Stimulated activated memory B cell treated with anti-CD40 and anti-IgM and Interleukin-4, amounts not matched to agents 10 μg/mL and 1 μg/mL and 100 μg/mL, for 72 hours (primary cell): ENCODE measurements around the gene DIS3L2.

Experiments
- ATAC-seq: fragments of 150-1000 bp; cut with Tn5 transposase; 2 replicates; pipeline ENCODE4 v1.10.0; 2021
- H3K27ac Mint-ChIP-seq: one replicate; pipeline ENCODE4 v1.8.0; 2022; ENCODE audit warnings: mild to moderate bottlenecking, mixed read lengths
- H3K27me3 Mint-ChIP-seq: one replicate; pipeline ENCODE4 v1.8.0; 2022; ENCODE audit warnings: mixed read lengths
- H3K36me3 Mint-ChIP-seq: one replicate; pipeline ENCODE4 v1.8.0; 2022; ENCODE audit warnings: mixed read lengths
- H3K4me1 Mint-ChIP-seq: one replicate; pipeline ENCODE4 v1.8.0; 2022; ENCODE audit warnings: mixed read lengths
- H3K4me3 Mint-ChIP-seq: one replicate; pipeline ENCODE4 v1.8.0; 2022; ENCODE audit warnings: mild to moderate bottlenecking, moderate library complexity, mixed read lengths
- H3K9me3 Mint-ChIP-seq: one replicate; pipeline ENCODE4 v1.8.0; 2022; ENCODE audit warnings: mixed read lengths

Gene DIS3L2

DNA sequence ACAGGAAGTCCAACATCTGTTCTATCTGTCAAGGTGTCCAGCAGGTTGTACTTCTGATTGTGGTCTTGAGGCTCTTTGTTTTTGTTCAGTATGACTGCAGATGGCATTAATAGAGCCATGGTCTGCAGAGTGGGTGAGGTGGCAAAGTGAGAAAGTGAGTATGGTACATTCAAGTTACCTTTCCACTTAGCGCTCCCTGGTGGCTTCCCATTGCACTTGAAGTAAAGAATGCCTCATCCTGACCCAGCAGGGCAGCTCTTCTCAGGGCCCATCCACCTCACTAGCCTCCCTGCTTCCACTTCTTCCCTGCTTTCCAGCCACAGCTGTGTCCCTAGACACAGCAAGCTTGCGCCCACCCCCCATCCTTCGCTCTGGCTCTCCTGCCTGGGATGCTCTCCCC is 269.0 kb downstream of the DIS3L2 start:
- no peak for ATAC-seq
- Mint-ChIP-seq H3K9me3 (no peaks in the 10 kb centered on the region), H3K4me1 (no peaks in the 10 kb centered on the region), H3K36me3 (peaks cover 18% of the 10 kb centered on the region), H3K27me3 (no peaks in the 10 kb centered on the region), H3K4me3 (no peak overlapping the region), H3K27ac (no peak overlapping the region)

DNA sequence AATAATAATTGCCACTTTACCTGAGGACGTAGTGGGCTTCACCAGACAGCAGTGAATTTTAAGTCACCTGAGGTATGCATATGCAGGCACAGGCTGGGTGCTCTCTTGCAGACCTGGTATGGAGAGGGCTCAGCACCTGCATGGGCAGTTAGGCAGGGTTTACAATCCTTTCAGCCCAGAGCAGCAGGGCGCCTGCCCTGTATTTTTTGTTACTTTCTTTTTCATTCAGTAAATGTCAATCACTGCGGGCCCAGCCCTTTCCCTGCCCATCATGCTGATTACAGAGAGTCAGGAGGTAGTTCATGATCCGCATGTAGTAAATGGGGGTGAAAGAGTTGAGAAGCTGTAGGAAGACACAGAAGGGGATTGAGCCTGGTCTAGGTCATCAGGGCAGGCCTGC is 270.0 kb downstream of the DIS3L2 start:
- H3K27ac Mint-ChIP-seq: no peak overlapping the region
- no peaks in the 10 kb centered on the region for H3K4me1 Mint-ChIP-seq
- no peaks in the 10 kb centered on the region for H3K9me3 Mint-ChIP-seq
- ATAC-seq: no peak
- H3K27me3 Mint-ChIP-seq: no peaks in the 10 kb centered on the region
- peaks cover 18% of the 10 kb centered on the region for H3K36me3 Mint-ChIP-seq
- no peak overlapping the region for H3K4me3 Mint-ChIP-seq

DNA sequence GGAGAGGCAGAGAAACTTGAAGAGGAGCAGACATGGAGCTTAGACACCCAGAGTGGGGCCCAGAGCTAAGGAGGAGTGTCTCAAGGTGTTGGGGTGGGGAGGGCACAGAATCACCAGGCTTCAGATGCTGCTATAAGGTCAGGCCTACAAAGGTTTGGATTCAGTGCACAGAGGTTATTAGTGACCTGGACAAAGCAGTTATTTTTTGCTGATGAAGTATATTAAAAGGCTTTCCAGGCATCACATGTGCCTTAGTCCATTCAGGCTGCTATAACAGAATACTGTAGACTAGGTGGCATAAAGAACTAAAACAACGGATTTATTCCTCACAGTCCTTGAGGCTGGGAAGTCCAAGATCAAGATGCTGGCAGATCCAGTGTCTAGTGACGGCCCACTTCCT is 271.4 kb downstream of the DIS3L2 start:
- Mint-ChIP-seq H3K27me3 (no peaks in the 10 kb centered on the region), H3K4me1 (no peaks in the 10 kb centered on the region), H3K9me3 (no peaks in the 10 kb centered on the region), H3K4me3 (no peak overlapping the region), H3K27ac (no peak overlapping the region), H3K36me3 (peaks cover 26% of the 10 kb centered on the region)
- ATAC-seq: no peak

DNA sequence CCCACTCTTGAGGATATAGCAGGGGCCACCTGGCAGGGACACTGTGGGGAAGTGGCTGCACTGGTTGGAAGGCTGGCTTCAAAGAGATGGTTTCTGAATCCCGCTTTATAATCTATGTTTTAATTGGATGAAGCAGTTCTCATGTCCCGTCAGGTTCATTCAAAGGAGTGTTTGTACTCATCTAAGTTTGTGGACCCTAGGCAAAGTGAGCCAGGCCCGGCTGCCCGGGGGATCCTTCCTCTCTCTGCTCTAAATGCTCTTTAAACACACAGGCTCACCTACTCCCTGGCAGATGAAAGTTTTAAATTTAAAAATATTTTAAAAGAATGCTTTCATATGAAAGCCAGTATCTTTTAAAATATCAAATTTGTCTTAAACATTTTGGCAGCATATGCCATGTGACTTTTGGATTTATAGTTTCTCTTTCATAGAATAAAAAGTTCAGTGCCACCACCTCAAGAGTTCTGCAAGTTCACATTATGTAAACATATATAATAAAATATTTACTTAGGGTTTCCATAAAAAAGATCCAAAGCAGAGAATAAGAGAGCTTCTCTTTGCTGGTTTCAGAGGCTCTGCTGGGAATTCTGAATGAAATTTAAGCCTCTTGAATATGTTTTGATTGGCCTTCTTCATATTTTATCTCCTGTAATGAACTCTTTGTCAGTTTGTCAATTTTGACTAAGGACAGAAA is 273.6 kb downstream of the DIS3L2 start:
- no peaks in the 10 kb centered on the region for H3K27me3 Mint-ChIP-seq
- H3K9me3 Mint-ChIP-seq: no peaks in the 10 kb centered on the region
- no peak overlapping the region for H3K27ac Mint-ChIP-seq
- peaks cover 42% of the 10 kb centered on the region for H3K36me3 Mint-ChIP-seq
- no peaks in the 10 kb centered on the region for H3K4me1 Mint-ChIP-seq
- no peak overlapping the region for H3K4me3 Mint-ChIP-seq
- ATAC-seq: no peak

DNA sequence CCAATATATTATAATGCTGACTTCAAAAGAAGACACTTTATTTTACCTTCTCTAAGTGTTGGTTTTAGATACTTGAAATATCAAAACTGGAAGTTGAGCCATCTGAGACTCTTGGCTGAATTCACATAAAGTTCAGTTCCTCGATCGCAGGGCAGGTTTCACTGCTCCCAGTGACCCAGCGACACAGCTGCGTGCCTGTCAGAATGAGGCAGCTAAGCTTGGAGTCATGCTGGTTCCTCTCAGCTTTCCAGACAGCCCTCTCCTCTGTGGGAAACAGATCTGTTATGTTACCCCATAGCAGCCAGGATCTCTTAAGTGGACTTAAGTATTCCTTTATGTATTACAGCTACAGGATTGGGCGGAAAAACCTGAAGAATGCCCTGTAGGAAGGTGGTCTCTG is 274.2 kb downstream of the DIS3L2 start:
- Mint-ChIP-seq H3K36me3 (peaks cover 48% of the 10 kb centered on the region), H3K27me3 (no peaks in the 10 kb centered on the region), H3K27ac (no peak overlapping the region), H3K4me1 (no peaks in the 10 kb centered on the region), H3K9me3 (no peaks in the 10 kb centered on the region), H3K4me3 (no peak overlapping the region)
- no peak for ATAC-seq

DNA sequence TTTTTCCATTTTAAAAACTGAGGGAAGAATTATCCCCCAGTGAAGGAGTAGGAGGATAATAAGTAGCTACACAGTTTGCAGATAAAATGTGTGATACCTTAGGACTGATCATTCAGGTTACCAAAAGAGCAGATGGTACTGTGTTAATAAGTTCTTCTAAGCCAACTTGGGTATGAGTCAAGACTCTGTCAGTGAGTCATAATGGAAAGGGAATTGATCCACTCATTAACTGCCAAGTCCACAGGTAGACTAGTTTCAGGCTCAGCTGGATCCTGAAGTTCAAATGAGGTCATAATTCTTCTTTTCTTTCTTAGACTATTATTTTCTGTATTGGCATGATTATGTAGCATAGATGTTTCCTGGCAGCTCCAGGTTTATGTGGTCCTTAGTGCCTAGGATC is 274.7 kb downstream of the DIS3L2 start:
- Mint-ChIP-seq H3K36me3 (peaks cover 53% of the 10 kb centered on the region), H3K27ac (no peak overlapping the region), H3K4me3 (no peak overlapping the region), H3K9me3 (no peaks in the 10 kb centered on the region), H3K27me3 (no peaks in the 10 kb centered on the region), H3K4me1 (no peaks in the 10 kb centered on the region)
- ATAC-seq: peak; percentile 72

DNA sequence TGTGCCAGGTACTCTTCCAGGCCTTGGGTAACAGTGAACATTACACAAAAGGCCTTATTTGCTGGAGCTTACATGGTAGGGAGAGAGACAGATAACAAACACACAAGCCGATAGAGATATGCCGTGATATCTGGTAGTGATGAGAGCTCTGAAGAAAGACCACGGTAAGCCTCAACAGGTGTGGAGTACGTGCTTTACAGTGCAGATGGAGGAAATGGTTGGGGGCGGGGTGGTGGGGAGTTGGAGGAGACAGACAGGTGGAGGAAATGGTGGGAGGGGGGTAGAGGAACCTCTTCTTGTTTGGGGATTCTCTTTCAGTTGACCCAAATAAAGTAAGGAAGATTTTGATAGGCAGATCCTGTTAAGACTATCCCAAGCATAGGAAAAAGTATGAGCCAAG is 276.0 kb downstream of the DIS3L2 start:
- H3K27ac Mint-ChIP-seq: no peak overlapping the region
- H3K36me3 Mint-ChIP-seq: peaks cover 51% of the 10 kb centered on the region
- no peaks in the 10 kb centered on the region for H3K4me1 Mint-ChIP-seq
- no peak for ATAC-seq
- no peaks in the 10 kb centered on the region for H3K9me3 Mint-ChIP-seq
- no peak overlapping the region for H3K4me3 Mint-ChIP-seq
- no peaks in the 10 kb centered on the region for H3K27me3 Mint-ChIP-seq

DNA sequence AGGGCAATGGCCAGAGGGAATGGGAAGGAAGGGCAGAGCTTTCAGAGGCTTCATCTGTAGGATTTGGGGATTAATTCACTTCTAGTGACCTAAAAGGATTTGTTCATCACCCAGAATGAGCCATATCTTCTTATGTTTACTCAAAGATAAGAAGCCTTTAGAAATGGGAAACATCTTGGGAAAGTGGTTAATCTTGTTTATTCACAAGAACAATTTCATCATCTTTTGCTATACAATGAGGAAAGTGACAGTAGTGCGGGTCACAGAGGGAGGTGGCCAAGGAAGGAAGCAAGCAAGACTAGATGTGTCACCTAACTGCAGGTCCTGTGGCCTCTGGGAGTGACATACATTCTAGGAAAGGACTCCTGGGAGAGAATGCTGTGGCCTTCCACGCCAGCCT is 276.6 kb downstream of the DIS3L2 start:
- no peaks in the 10 kb centered on the region for H3K4me1 Mint-ChIP-seq
- ATAC-seq: no peak
- H3K36me3 Mint-ChIP-seq: peaks cover 46% of the 10 kb centered on the region
- H3K9me3 Mint-ChIP-seq: no peaks in the 10 kb centered on the region
- H3K27me3 Mint-ChIP-seq: no peaks in the 10 kb centered on the region
- H3K27ac Mint-ChIP-seq: no peak overlapping the region
- no peak overlapping the region for H3K4me3 Mint-ChIP-seq

DNA sequence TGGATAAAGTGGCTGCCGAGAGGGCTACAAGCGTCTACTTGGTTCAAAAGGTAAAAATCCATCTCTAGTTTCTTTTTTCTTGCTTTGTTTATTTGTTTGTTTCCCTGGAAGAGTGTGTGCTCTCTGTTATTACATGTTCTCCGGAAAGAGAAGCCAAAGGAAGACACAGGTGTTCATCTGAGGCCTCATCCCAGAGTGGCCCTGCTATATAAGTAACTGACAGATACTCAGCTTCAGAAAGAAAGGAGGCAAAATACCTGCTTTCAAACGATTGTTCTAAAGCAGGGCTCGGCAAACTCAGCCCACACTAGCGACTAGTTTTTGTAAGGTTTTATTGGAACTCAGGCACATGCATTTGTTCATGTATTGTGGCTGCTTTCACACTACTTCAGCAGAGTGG is 277.1 kb downstream of the DIS3L2 start:
- Mint-ChIP-seq H3K4me3 (no peak overlapping the region), H3K27ac (no peak overlapping the region)
- no peak for ATAC-seq

DNA sequence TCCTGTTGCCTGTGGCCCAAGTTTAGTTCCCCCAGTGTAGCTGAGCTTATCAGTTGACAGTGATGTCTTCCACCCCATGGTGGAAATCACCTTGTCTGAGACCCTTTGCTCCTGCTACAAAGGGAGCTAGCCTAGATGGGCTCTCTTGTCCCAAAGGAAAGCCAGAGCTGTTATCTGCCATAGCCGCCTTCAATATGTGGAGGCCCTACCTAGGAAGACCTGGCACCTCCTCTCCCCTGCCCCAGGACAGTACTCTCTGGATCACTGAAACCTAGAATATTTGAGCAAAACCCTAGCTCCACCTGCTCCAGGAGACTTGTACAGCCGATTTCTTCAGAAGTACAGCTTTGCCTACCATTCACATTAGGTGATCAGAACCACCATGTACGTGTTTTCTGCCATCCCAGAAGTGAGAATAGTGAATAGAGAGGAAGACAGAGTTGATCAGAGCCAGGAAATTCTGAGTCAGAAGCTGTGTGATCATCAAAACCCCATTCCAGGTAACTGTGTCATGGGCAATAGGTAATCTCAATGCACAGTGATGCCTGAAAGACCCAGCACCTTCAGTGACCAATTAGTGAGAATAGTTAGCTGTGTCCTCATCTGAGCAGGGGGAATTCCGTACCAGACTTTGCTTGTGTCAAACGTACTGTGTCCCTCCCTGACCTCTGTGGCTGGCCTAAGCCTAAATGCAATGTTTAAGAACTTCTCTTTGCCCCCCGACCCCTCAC is 278.6 kb downstream of the DIS3L2 start:
- Mint-ChIP-seq H3K27me3 (no peaks in the 10 kb centered on the region), H3K27ac (no peak overlapping the region), H3K4me3 (no peak overlapping the region)

More for the DNA sequence above, 277.1 kb downstream of the DIS3L2 start:
- Mint-ChIP-seq H3K9me3 (no peaks in the 10 kb centered on the region), H3K36me3 (peaks cover 46% of the 10 kb centered on the region), H3K4me1 (no peaks in the 10 kb centered on the region), H3K27me3 (no peaks in the 10 kb centered on the region)

DNA sequence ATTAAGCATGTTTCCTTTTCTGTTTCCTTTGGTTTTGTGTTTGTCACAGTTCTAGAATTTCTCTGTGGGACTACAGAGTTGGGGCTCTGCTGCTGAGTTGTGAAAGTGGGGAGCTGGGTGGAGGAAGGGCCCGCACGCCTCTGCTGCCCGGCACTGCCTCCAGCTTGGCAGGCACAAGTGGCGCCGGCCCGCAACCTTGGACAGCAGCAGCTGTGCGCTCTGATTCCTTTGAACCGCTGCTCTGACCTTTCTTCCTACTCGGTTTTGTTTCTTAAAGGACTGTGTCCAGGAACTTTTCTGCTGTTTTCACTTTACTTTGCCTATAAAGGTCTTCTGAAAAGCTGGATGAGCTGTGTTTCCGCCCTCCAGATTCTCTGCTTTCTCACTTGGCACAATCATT is 279.4 kb downstream of the DIS3L2 start:
- no peaks in the 10 kb centered on the region for H3K4me1 Mint-ChIP-seq
- no peak overlapping the region for H3K27ac Mint-ChIP-seq
- no peaks in the 10 kb centered on the region for H3K27me3 Mint-ChIP-seq
- ATAC-seq: no peak
- no peak overlapping the region for H3K4me3 Mint-ChIP-seq
- H3K9me3 Mint-ChIP-seq: no peaks in the 10 kb centered on the region
- H3K36me3 Mint-ChIP-seq: peaks cover 46% of the 10 kb centered on the region

More for the DNA sequence above, 278.6 kb downstream of the DIS3L2 start:
- no peaks in the 10 kb centered on the region for H3K9me3 Mint-ChIP-seq
- H3K4me1 Mint-ChIP-seq: no peaks in the 10 kb centered on the region
- ATAC-seq: no peak
- peaks cover 46% of the 10 kb centered on the region for H3K36me3 Mint-ChIP-seq

DNA sequence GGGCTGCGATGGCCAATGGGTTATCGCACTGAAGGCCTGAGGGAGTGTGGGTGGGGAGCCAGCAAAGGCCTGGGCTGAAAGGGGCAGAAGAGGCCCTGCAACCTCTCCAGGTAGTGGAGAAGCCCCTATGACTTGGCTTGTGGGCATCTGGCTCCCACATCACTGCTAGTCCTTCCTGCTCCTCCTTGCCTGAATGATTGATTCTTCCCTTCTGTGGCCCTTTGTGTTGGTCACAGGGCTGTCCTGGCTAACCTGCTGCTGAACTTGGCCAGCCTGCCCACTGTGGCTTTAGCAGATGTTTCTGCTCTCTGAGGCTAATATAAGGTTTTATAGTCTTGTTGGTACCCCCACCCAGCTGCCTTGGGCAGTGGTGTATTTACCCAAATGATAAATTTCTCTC is 280.8 kb downstream of the DIS3L2 start:
- H3K4me1 Mint-ChIP-seq: no peaks in the 10 kb centered on the region

DNA sequence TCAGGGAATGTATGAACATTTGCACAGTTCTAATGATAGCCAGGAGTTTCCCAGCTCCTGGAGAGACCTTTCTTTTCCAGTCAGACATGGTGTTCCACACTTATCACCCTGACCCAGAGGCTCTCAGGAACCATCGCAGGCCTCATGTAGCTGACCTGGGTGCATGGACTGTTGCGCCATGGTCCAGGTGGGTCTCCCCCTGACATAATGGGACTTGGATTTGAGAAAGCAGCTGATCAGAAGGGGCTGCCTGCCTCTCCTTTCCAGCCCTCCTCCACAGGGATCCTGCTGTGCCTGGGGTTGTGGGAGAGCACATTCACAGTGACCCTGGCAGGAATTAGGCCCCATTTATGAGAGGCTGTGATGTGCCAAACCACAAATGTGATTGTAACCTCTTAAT is 283.6 kb downstream of the DIS3L2 start:
- ATAC-seq: no peak
- H3K9me3 Mint-ChIP-seq: no peaks in the 10 kb centered on the region
- no peak overlapping the region for H3K27ac Mint-ChIP-seq
- no peak overlapping the region for H3K4me3 Mint-ChIP-seq
- peaks cover 31% of the 10 kb centered on the region for H3K36me3 Mint-ChIP-seq
- no peaks in the 10 kb centered on the region for H3K4me1 Mint-ChIP-seq
- H3K27me3 Mint-ChIP-seq: no peaks in the 10 kb centered on the region

More for the DNA sequence above, 280.8 kb downstream of the DIS3L2 start:
- H3K27ac Mint-ChIP-seq: no peak overlapping the region
- no peak for ATAC-seq
- H3K9me3 Mint-ChIP-seq: no peaks in the 10 kb centered on the region
- no peaks in the 10 kb centered on the region for H3K27me3 Mint-ChIP-seq
- H3K36me3 Mint-ChIP-seq: peaks cover 44% of the 10 kb centered on the region
- H3K4me3 Mint-ChIP-seq: no peak overlapping the region

DNA sequence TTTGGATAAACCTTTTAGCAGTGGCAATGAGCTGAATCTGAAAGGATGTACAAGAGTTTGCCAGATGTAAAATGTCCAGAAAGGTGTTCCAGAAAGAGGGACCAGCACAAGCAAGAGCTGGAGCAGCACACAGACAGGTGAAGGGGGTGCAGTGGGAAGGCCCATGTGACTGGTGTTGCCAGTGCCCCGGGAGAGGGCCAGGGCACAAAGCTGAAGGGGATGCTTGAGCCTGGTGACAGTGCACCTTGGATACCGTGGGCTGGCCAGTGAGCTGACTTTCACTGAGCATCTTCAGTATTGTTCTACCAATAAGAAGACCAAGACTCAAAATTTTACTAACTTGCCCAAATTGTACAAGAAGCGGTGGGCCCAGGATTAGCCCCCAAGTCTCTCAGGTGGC is 284.7 kb downstream of the DIS3L2 start:
- Mint-ChIP-seq H3K4me1 (no peaks in the 10 kb centered on the region), H3K27me3 (no peaks in the 10 kb centered on the region), H3K36me3 (peaks cover 31% of the 10 kb centered on the region), H3K27ac (no peak overlapping the region), H3K4me3 (no peak overlapping the region), H3K9me3 (no peaks in the 10 kb centered on the region)
- ATAC-seq: no peak

DNA sequence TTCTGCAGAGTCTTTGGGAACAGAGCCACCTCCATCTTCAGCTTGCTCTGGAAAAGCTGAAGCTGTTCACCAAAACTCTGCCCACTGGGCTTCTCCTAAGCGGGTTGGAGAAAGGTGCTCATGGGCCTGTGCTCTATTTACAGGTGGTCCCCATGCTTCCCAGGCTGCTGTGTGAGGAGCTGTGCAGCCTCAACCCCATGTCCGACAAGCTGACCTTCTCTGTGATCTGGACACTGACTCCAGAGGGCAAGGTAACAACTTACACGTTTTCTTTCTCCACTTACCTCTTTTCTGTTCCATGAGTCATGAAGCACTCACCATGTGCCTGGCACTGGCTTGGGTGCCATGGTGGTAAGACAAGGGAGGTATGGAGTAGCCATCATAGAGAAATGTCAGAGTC is 287.6 kb downstream of the DIS3L2 start:
- Mint-ChIP-seq H3K36me3 (peaks cover 35% of the 10 kb centered on the region), H3K9me3 (no peaks in the 10 kb centered on the region), H3K27me3 (no peaks in the 10 kb centered on the region), H3K27ac (no peak overlapping the region), H3K4me3 (no peak overlapping the region), H3K4me1 (no peaks in the 10 kb centered on the region)
- ATAC-seq: no peak
